ENCODE data around the gene RPS28. TPM values are rescaled to one million over a fixed set of nuclear protein-coding genes. Genes with fewer than 3 reads are reported as not detected.
A peak's percentile ranks its signal among the peaks of the same experiment; 100 is the strongest.
"Not testable (repeated sequence)": the region's sequence is repeated elsewhere in the genome, so short reads cannot be mapped to it uniquely, and the experiment has no call there.

The RPS28 gene
- 100 to 1,000 TPM; 275 to 526 (median 413) TPM for total RNA-seq

GRCh38 chr19:8321067-8321985, at the start of gene RPS28, which contains the start of gene NDUFA7:
TSS of gene RPS28 (plus strand) at chr19:8321496. CDS start at chr19:8321531, 35 bp downstream.
TSS of gene NDUFA7 (minus strand) at chr19:8321375. CDS start at chr19:8321358, 17 bp downstream.
- no peaks in the 10 kb centered on the region for H3K36me3 ChIP-seq
- in situ Hi-C loops (cut with MboI; ENCODE audit: low pct_ligation_motif_present in 1 of 4, low pct_unique_long_range_greater_than_20kb in 1 of 4, low sequenced_read_pairs in 3 of 4), result loop anchor here in 1 of 4 donors (5.0 kb wide), 1 partner anchor 54 kb away; no protein-coding TSS in a partner anchor
- peaks cover 20 to 29% (median 24%) of the 10 kb centered on the region in 4 donors for H3K4me1 ChIP-seq
- peak; percentile 98 for DNase-seq
- H3K27ac ChIP-seq, result peak within 1 kb of the TSS; percentile 90 to 96 (median 94)
- intact Hi-C loops (cut with DNase I; ENCODE audit: low total_unique reads), result no loop called here
- TF ChIP-seq CTCF (IDR thresholded peaks at IDR 0.05) (peak in 3 of 5 experiments; percentile 17 to 36 (median 32)), POLR2A (IDR thresholded peaks at IDR 0.05) (peak; percentile 97), EP300 (IDR thresholded peaks at IDR 0.05; ENCODE audit: low read depth) (no peak), POLR2AphosphoS5 (IDR thresholded peaks at IDR 0.05) (peak; percentile 97 to 99 (median 98))
- peak within 1 kb of the TSS; percentile 76 to 99 (median 87) for H3K4me3 ChIP-seq
- no peaks in the 10 kb centered on the region for H3K9me3 ChIP-seq
- WGBS, 2 donors (ENCODE audit: low coverage in 1 of 2), result 0% methylated on average over 61 of the region's 72 CpGs; no CpG with 5 or more reads in 1 of the 2 donors
- no peaks in the 10 kb centered on the region for H3K27me3 ChIP-seq

GRCh38 chr19:8276508-8276907, 44.8 kb upstream of the RPS28 start:
- H3K27ac ChIP-seq; H3K4me1 ChIP-seq; in situ Hi-C loops (cut with MboI; ENCODE audit: low pct_ligation_motif_present in 1 of 4, low pct_unique_long_range_greater_than_20kb in 1 of 4, low sequenced_read_pairs in 3 of 4); H3K27me3 ChIP-seq; H3K4me3 ChIP-seq; H3K9me3 ChIP-seq; intact Hi-C loops (cut with DNase I; ENCODE audit: low total_unique reads); H3K36me3 ChIP-seq; DNase-seq: not testable (repeated sequence)
- WGBS, 2 donors (ENCODE audit: low coverage in 1 of 2), result no CpG with 5 or more reads among the region's 9 CpGs

GRCh38 chr19:8291337-8291736, 30.0 kb upstream of the RPS28 start:
- WGBS, 2 donors (ENCODE audit: low coverage in 1 of 2), result no CpG with 5 or more reads among the region's 9 CpGs
- in situ Hi-C loops (cut with MboI; ENCODE audit: low pct_ligation_motif_present in 1 of 4, low pct_unique_long_range_greater_than_20kb in 1 of 4, low sequenced_read_pairs in 3 of 4); H3K4me1 ChIP-seq; H3K27me3 ChIP-seq; H3K36me3 ChIP-seq; H3K27ac ChIP-seq; H3K4me3 ChIP-seq; intact Hi-C loops (cut with DNase I; ENCODE audit: low total_unique reads); H3K9me3 ChIP-seq; DNase-seq: not testable (repeated sequence)

GRCh38 chr19:8302357-8302691, 19.0 kb upstream of the RPS28 start:
- in situ Hi-C loops (cut with MboI; ENCODE audit: low pct_ligation_motif_present in 1 of 4, low pct_unique_long_range_greater_than_20kb in 1 of 4, low sequenced_read_pairs in 3 of 4), result no loop called here
- peaks cover 4 to 16% (median 14%) of the 10 kb centered on the region in 4 donors for H3K4me1 ChIP-seq
- TF ChIP-seq POLR2AphosphoS5 (IDR thresholded peaks at IDR 0.05) (no peak), EP300 (IDR thresholded peaks at IDR 0.05; ENCODE audit: low read depth) (no peak), CTCF (IDR thresholded peaks at IDR 0.05) (no peak), POLR2A (IDR thresholded peaks at IDR 0.05) (no peak)
- H3K27me3 ChIP-seq, result no peaks in the 10 kb centered on the region
- 30 to 55% methylated on average over 2 to 11 of the region's 11 CpGs for WGBS, 2 donors (ENCODE audit: low coverage in 1 of 2)
- H3K36me3 ChIP-seq, result peaks cover 0 to 5% (median 0%) of the 10 kb centered on the region in 4 donors
- H3K4me3 ChIP-seq, result no peak overlapping the region
- DNase-seq, result no peak
- H3K9me3 ChIP-seq, result no peaks in the 10 kb centered on the region
- no peak overlapping the region for H3K27ac ChIP-seq
- intact Hi-C loops (cut with DNase I; ENCODE audit: low total_unique reads), result no loop called here

- no peaks in the 10 kb centered on the region for H3K27me3 ChIP-seq
- peaks cover 0 to 5% (median 0%) of the 10 kb centered on the region in 4 donors for H3K36me3 ChIP-seq
- H3K9me3 ChIP-seq, result no peaks in the 10 kb centered on the region
- peaks cover 8 to 20% (median 18%) of the 10 kb centered on the region in 4 donors for H3K4me1 ChIP-seq
- no peak overlapping the region for H3K27ac ChIP-seq
- in situ Hi-C loops (cut with MboI; ENCODE audit: low pct_ligation_motif_present in 1 of 4, low pct_unique_long_range_greater_than_20kb in 1 of 4, low sequenced_read_pairs in 3 of 4), result no loop called here
- TF ChIP-seq EP300 (IDR thresholded peaks at IDR 0.05; ENCODE audit: low read depth), result no peak
- TF ChIP-seq POLR2A (IDR thresholded peaks at IDR 0.05), result no peak
- TF ChIP-seq CTCF (IDR thresholded peaks at IDR 0.05), result no peak
- TF ChIP-seq POLR2AphosphoS5 (IDR thresholded peaks at IDR 0.05), result no peak
- no peak overlapping the region for H3K4me3 ChIP-seq
- no peak for DNase-seq
- intact Hi-C loops (cut with DNase I; ENCODE audit: low total_unique reads), result no loop called here
- 79 to 81% methylated on average over 5 to 6 of the region's 7 CpGs for WGBS, 2 donors (ENCODE audit: low coverage in 1 of 2)
These were observed 18.6 kb upstream of the RPS28 start for GRCh38 chr19:8302734-8303133.

All from transverse colon (tissue), 4 donors.